H9 (cell line): ENCODE measurements around the gene PKNOX2. TPM values are rescaled to one million over a fixed set of nuclear protein-coding genes. Genes with fewer than 3 reads are reported as not detected.

Source experiments
- DNase-seq: peaks from one replicate; pipeline ENCODE4 v3.0.0-alpha.2; 2017
- H2AFZ ChIP-seq: one replicate; pipeline ENCODE4 v1.6.1; 2013; ENCODE audit warnings: mild to moderate bottlenecking, low read length, control low read depth, moderate library complexity
- H2AK5ac ChIP-seq: 2 replicates; pipeline ENCODE4 v1.6.1; 2013; ENCODE audit warnings: low read length, control low read depth, mixed read lengths; ENCODE audit not compliant: insufficient read length
- H2BK120ac ChIP-seq: one replicate; pipeline ENCODE4 v1.6.1; 2013; ENCODE audit warnings: low read depth, mild to moderate bottlenecking, low read length, control low read depth, inconsistent platforms; ENCODE audit not compliant: poor library complexity, severe bottlenecking
- H2BK12ac ChIP-seq: 2 replicates; pipeline ENCODE4 v1.6.1; 2013; ENCODE audit warnings: low read length, control low read depth, mixed read lengths, low read depth; ENCODE audit not compliant: insufficient read length
- H2BK15ac ChIP-seq: 2 replicates; pipeline ENCODE4 v1.6.1; 2013; ENCODE audit warnings: low read depth, low read length, control low read depth
- H2BK20ac ChIP-seq: one replicate; pipeline ENCODE4 v1.6.1; 2013; ENCODE audit warnings: low read depth, mild to moderate bottlenecking, low read length, control low read depth, inconsistent platforms; ENCODE audit not compliant: poor library complexity, severe bottlenecking
- H2BK5ac ChIP-seq: 2 replicates; pipeline ENCODE4 v1.6.1; 2013; ENCODE audit warnings: low read length, control low read depth, mixed read lengths; ENCODE audit not compliant: insufficient read length
- H3K14ac ChIP-seq: 2 replicates; pipeline ENCODE4 v1.6.1; 2013; ENCODE audit warnings: low read length, control low read depth; ENCODE audit not compliant: insufficient read depth
- H3K18ac ChIP-seq: 2 replicates; pipeline ENCODE4 v1.6.1; 2013; ENCODE audit warnings: low read depth, mild to moderate bottlenecking, mixed read lengths, low read length, control low read depth; ENCODE audit not compliant: insufficient read length
- H3K23ac ChIP-seq: 2 replicates; pipeline ENCODE4 v1.6.1; 2013; ENCODE audit warnings: low read length, control low read depth, mixed read lengths, low read depth; ENCODE audit not compliant: insufficient read length
- H3K23me2 ChIP-seq: 2 replicates; pipeline ENCODE4 v1.6.1; 2013; ENCODE audit warnings: low read depth, mild to moderate bottlenecking, mixed read lengths, low read length, control low read depth; ENCODE audit not compliant: insufficient read length, poor library complexity, severe bottlenecking
- H3K27ac ChIP-seq: 2 replicates; pipeline ENCODE4 v1.5.1; 2013; ENCODE audit warnings: low read length, control low read depth, mixed read lengths, low read depth; ENCODE audit not compliant: insufficient read length
- H3K27me3 ChIP-seq: 2 replicates; pipeline ENCODE4 v1.6.1; 2013; ENCODE audit warnings: low read length, control low read depth, inconsistent platforms; ENCODE audit not compliant: insufficient read depth
- H3K4ac ChIP-seq: 2 replicates; pipeline ENCODE4 v1.6.1; 2013; ENCODE audit warnings: low read depth, mild to moderate bottlenecking, control low read depth, inconsistent platforms, low read length, moderate library complexity
- H3K4me1 ChIP-seq: 2 replicates; pipeline ENCODE4 v1.6.1; 2013; ENCODE audit warnings: low read length, control low read depth, inconsistent platforms; ENCODE audit not compliant: insufficient read depth
- H3K4me2 ChIP-seq: 2 replicates; pipeline ENCODE4 v1.6.1; 2013; ENCODE audit warnings: low read length, control low read depth, mixed read lengths; ENCODE audit not compliant: insufficient read length, insufficient read depth
- H3K56ac ChIP-seq: 2 replicates; pipeline ENCODE4 v1.6.1; 2013; ENCODE audit warnings: low read depth, mild to moderate bottlenecking, mixed read lengths, low read length, control low read depth; ENCODE audit not compliant: insufficient read length
- H3K79me1 ChIP-seq: 2 replicates; pipeline ENCODE4 v1.6.1; 2013; ENCODE audit warnings: low read depth, mild to moderate bottlenecking, moderate library complexity, low read length, control low read depth, inconsistent platforms; ENCODE audit not compliant: insufficient read depth, poor library complexity, severe bottlenecking
- H3K79me2 ChIP-seq: 2 replicates; pipeline ENCODE4 v1.6.1; 2013; ENCODE audit warnings: low read length, control low read depth, inconsistent platforms; ENCODE audit not compliant: insufficient read depth
- H3K9ac ChIP-seq: 2 replicates; pipeline ENCODE4 v1.6.1; 2013; ENCODE audit warnings: low read length, control low read depth, mixed read lengths; ENCODE audit not compliant: insufficient read length; ENCODE audit errors: extremely low read depth
- H3K9me3 ChIP-seq: one replicate; pipeline ENCODE4 v1.6.1; 2013; ENCODE audit warnings: low read depth, low read length, inconsistent platforms; ENCODE audit not compliant: control insufficient read depth
- H3T11ph ChIP-seq: one replicate; pipeline ENCODE4 v1.6.1; 2013; ENCODE audit warnings: mild to moderate bottlenecking, low read length, control low read depth, inconsistent platforms
- H4K20me1 ChIP-seq: one replicate; pipeline ENCODE4 v1.6.1; 2013; ENCODE audit not compliant: control insufficient read depth, insufficient read length, insufficient read depth
- H4K5ac ChIP-seq: 2 replicates; pipeline ENCODE4 v1.6.1; 2013; ENCODE audit warnings: low read depth, mild to moderate bottlenecking, mixed read lengths, low read length, control low read depth; ENCODE audit not compliant: insufficient read length
- H4K8ac ChIP-seq: replicated peaks from 2 replicates; pipeline ENCODE4 v1.6.1; 2013; ENCODE audit warnings: low read length, control low read depth, mixed read lengths, low read depth; ENCODE audit not compliant: insufficient read length
- H4K91ac ChIP-seq: 2 replicates; pipeline ENCODE4 v1.6.1; 2013; ENCODE audit warnings: low read depth, mild to moderate bottlenecking, moderate library complexity, mixed read lengths, low read length, control low read depth; ENCODE audit not compliant: insufficient read length
- H3K27ac Mint-ChIP-seq, 3 experiments: 2 replicates in 2 of 3; 3 replicates in 1 of 3; pipeline ENCODE4 v1.8.0; 2020 to 2021; ENCODE audit warnings: mixed read lengths in 3 of 3, mild to moderate bottlenecking in 1 of 3, moderate library complexity in 1 of 3
- H3K27me3 Mint-ChIP-seq: 2 replicates; pipeline ENCODE4 v1.8.0; 2021; ENCODE audit warnings: low read depth, mild to moderate bottlenecking, moderate library complexity, mixed read lengths
- H3K36me3 Mint-ChIP-seq, 3 experiments: 2 replicates in 2 of 3; 3 replicates in 1 of 3; pipeline ENCODE4 v1.8.0; 2020 to 2021; ENCODE audit warnings: low read depth in 3 of 3, mixed read lengths in 3 of 3; ENCODE audit not compliant: insufficient read depth in 1 of 3
- H3K4me1 Mint-ChIP-seq, 2 experiments: 2 replicates each; pipeline ENCODE4 v1.8.0; 2020; ENCODE audit warnings: mixed read lengths in 2 of 2
- H3K4me3 Mint-ChIP-seq, 2 experiments: 2 replicates in 1 of 2; 3 replicates in 1 of 2; pipeline ENCODE4 v1.8.0; 2020 to 2021; ENCODE audit warnings: mild to moderate bottlenecking in 2 of 2, mixed read lengths in 2 of 2, moderate library complexity in 1 of 2
- H3K9me3 Mint-ChIP-seq, 2 experiments: 2 replicates in 1 of 2; 3 replicates in 1 of 2; pipeline ENCODE4 v1.8.0; 2020; ENCODE audit warnings: mild to moderate bottlenecking in 2 of 2, mixed read lengths in 2 of 2, moderate library complexity in 1 of 2
- CTCF ChIP-seq: fragments of 200-600 bp; sonication (generic); conservative IDR thresholded peaks from 3 replicates; pipeline ENCODE4 v1.8.0; 2021; ENCODE audit warnings: antibody characterized with exemption, mild to moderate bottlenecking
- WGBS: extraction: QIAGEN DNeasy Blood & Tissue Kit; methylation state at CpG from one replicate; pipeline ENCODE4 v1.1.7; 2013; ENCODE audit warnings: missing lambda C conversion rate, low lambda C conversion rate, mixed read lengths; ENCODE audit not compliant: insufficient read length; ENCODE audit errors: extremely low coverage; 5-methylcytosine and 5-hydroxymethylcytosine counted together
- total RNA-seq: library from RNA; stranded (reverse); gene quantifications from 2 replicates; pipeline ENCODE4 v1.2.1, GENCODE V29; 2021

PKNOX2 gene
- total RNA-seq, 1 experiment from 2014 or later: 1.3 TPM

DNA sequence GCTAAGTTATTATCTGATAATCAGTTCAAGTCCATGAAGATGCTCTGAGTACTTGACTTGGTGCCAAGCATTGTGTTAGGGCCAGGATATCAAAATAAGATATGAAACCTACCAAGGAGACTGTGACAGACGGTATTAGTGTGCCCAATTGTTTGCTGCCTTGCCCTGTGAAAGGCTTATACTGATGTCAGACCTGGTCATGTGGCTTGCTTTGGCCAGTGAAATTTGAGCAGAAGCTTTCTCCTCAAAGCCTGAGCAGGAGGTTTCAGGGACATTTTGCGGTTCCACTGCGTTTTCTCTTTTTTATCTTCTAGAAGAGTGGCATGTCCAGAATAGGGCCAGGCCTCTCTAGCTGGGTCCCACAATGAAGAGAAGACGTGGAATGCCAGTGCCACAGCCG, 15.8 kb upstream of the PKNOX2 start:
- no CpG with 5 or more reads among the region's 5 CpGs for WGBS
- H3K18ac ChIP-seq: no peak overlapping the region
- H4K91ac ChIP-seq: no peak overlapping the region
- peaks cover 39 to 43% of the 10 kb centered on the region in 2 experiments for H3K4me1 Mint-ChIP-seq
- no peak overlapping the region for H2BK20ac ChIP-seq
- H3K23ac ChIP-seq: no peak overlapping the region
- no peak overlapping the region for H3K27ac Mint-ChIP-seq
- H3K4ac ChIP-seq: no peak overlapping the region
- H4K5ac ChIP-seq: no peak overlapping the region
- H3K4me1 ChIP-seq: no peaks in the 10 kb centered on the region; the same call in 1 of the 2 replicates
- H2BK120ac ChIP-seq: no peak overlapping the region
- no peak overlapping the region for H2BK15ac ChIP-seq
- no peaks in the 10 kb centered on the region for H3K36me3 Mint-ChIP-seq
- H2BK12ac ChIP-seq: no peak overlapping the region
- H3K9me3 ChIP-seq: no peaks in the 10 kb centered on the region
- no peaks in the 10 kb centered on the region for H3K79me1 ChIP-seq
- no peak overlapping the region for H3K9ac ChIP-seq
- no peak overlapping the region for H3K14ac ChIP-seq
- DNase-seq: no peak
- TF ChIP-seq CTCF: no peak
- H2AK5ac ChIP-seq: no peak overlapping the region
- H3K23me2 ChIP-seq: no peaks in the 10 kb centered on the region
- H3K56ac ChIP-seq: no peak overlapping the region
- H3K9me3 Mint-ChIP-seq: no peaks in the 10 kb centered on the region
- H3K27me3 Mint-ChIP-seq: peaks cover 57% of the 10 kb centered on the region
- no peak overlapping the region for H3K4me3 Mint-ChIP-seq
- H3K27ac ChIP-seq: no peak overlapping the region
- no peak overlapping the region for H3T11ph ChIP-seq
- H2AFZ ChIP-seq: no peak overlapping the region
- H2BK5ac ChIP-seq: no peak overlapping the region
- no peak overlapping the region for H4K8ac ChIP-seq
- H3K79me2 ChIP-seq: no peaks in the 10 kb centered on the region
- peaks cover 13% of the 10 kb centered on the region; the same call in 1 of the 2 replicates for H3K27me3 ChIP-seq
- no peak overlapping the region for H3K4me2 ChIP-seq
- H4K20me1 ChIP-seq: no peaks in the 10 kb centered on the region
